K562 (cell line): Measurements from ENCODE around the gene ARHGAP26. TPM values are rescaled to one million over a fixed set of nuclear protein-coding genes. Genes with fewer than 3 reads are reported as not detected.
A peak's percentile ranks its signal among the peaks of the same experiment; 100 is the strongest.

Experiments used
- ATF2 ChIP-seq: sonication (generic); formaldehyde crosslinking; IDR thresholded peaks from 2 replicates; pipeline ENCODE4 v1.8.1; 2022; ENCODE audit warnings: missing genetic modification reagents
- BACH1 ChIP-seq: fragments of 200-800 bp; sonication (Bioruptor generic); IDR thresholded peaks from 2 replicates; pipeline ENCODE4 v1.6.1; 2016; ENCODE audit warnings: missing genetic modification characterization, missing compliant biosample characterization
- CBFA2T2 ChIP-seq: fragments of 450-650 bp; conservative IDR thresholded peaks from 2 replicates; pipeline ENCODE4 v1.6.1; 2017; ENCODE audit warnings: mild to moderate bottlenecking
- CBX3 ChIP-seq, 2 experiments: IDR thresholded peaks; 1 replicate in 1 of 2; 2 replicates in 1 of 2; pipeline ENCODE4 v1.6.1; 2012; ENCODE audit warnings: inconsistent platforms in 2 of 2, low read length in 2 of 2, borderline replicate concordance in 1 of 2, control low read depth in 1 of 2
- CEBPB ChIP-seq: fragments of 450-650 bp; IDR thresholded peaks from 2 replicates; pipeline ENCODE4 v1.6.1; 2016; ENCODE audit warnings: missing genetic modification characterization, missing compliant biosample characterization
- CEBPG ChIP-seq, 3 experiments: fragments of 200-800 bp in 1 of 3; sonication (Bioruptor generic) in 1 of 3; sonication (generic) in 1 of 3; formaldehyde crosslinking in 1 of 3; IDR thresholded peaks in 2 of 3; conservative IDR thresholded peaks in 1 of 3; 2 replicates each; pipeline versions ENCODE4 v1.6.1 to v1.8.0; 2016 to 2022; ENCODE audit warnings: missing compliant biosample characterization in 2 of 3, missing genetic modification characterization in 2 of 3, mild to moderate bottlenecking in 1 of 3, missing genetic modification reagents in 1 of 3
- CREM ChIP-seq: IDR thresholded peaks from 2 replicates; pipeline ENCODE4 v1.6.1; 2014; ENCODE audit warnings: antibody characterized with exemption, low read depth
- FOSL1 ChIP-seq: fragments of 200-800 bp; sonication (Bioruptor generic); conservative IDR thresholded peaks from 2 replicates; pipeline ENCODE4 v1.6.1; 2016; ENCODE audit warnings: missing genetic modification characterization, missing compliant biosample characterization
- GTF2B ChIP-seq: IDR thresholded peaks from 2 replicates; pipeline ENCODE4 v1.6.1; 2011; ENCODE audit not compliant: insufficient read length; ENCODE audit errors: extremely low read depth
- HDAC2 ChIP-seq: fragments of 450-650 bp; IDR thresholded peaks from 2 replicates; pipeline ENCODE4 v1.6.1; 2016; ENCODE audit warnings: mild to moderate bottlenecking
- MAZ ChIP-seq, 2 experiments: fragments of 450-650 bp in 1 of 2; sonication (generic) in 1 of 2; formaldehyde crosslinking; IDR thresholded peaks in 1 of 2; conservative IDR thresholded peaks in 1 of 2; 2 replicates each; pipeline versions ENCODE4 v1.4.0 to v1.5.0; 2020; ENCODE audit warnings: mild to moderate bottlenecking in 1 of 2, missing genetic modification reagents in 1 of 2
- MEF2A ChIP-seq: IDR thresholded peaks from 2 replicates; pipeline ENCODE4 v1.6.1; 2011; ENCODE audit warnings: low read depth, mild to moderate bottlenecking, low read length, moderate library complexity; ENCODE audit not compliant: control insufficient read depth
- NCOA6 ChIP-seq: fragments of 450-650 bp; IDR thresholded peaks from 2 replicates; pipeline ENCODE4 v1.6.1; 2017; ENCODE audit warnings: mild to moderate bottlenecking
- PCBP2 ChIP-seq: fragments of 200-400 bp; formaldehyde crosslinking; IDR thresholded peaks from 2 replicates; pipeline ENCODE4 v1.6.1; 2018; ENCODE audit warnings: low read length, low read depth, mild to moderate bottlenecking, moderate library complexity; ENCODE audit not compliant: poor library complexity, severe bottlenecking
- PHB2 ChIP-seq: fragments of 450-650 bp; IDR thresholded peaks from 2 replicates; pipeline ENCODE4 v1.6.1; 2017; ENCODE audit warnings: low read depth
- PHF21A ChIP-seq: fragments of 450-650 bp; IDR thresholded peaks from 2 replicates; pipeline ENCODE4 v1.6.1; 2017; ENCODE audit warnings: low read depth, borderline replicate concordance
- PKNOX1 ChIP-seq: fragments of 450-650 bp; IDR thresholded peaks from 2 replicates; pipeline ENCODE4 v1.6.1; 2016
- POLR2AphosphoS5 ChIP-seq: IDR thresholded peaks from 2 replicates; pipeline ENCODE4 v1.6.1; 2011; ENCODE audit warnings: mild to moderate bottlenecking, low read depth, low read length, moderate library complexity; ENCODE audit not compliant: control insufficient read depth, insufficient read depth
- PRDM10 ChIP-seq: fragments of 450-650 bp; IDR thresholded peaks from 2 replicates; pipeline ENCODE4 v1.6.1; 2018; ENCODE audit not compliant: partially characterized antibody
- ZNF232 ChIP-seq: sonication (generic); formaldehyde crosslinking; IDR thresholded peaks from 2 replicates; pipeline ENCODE4 v1.8.0; 2022; ENCODE audit warnings: mild to moderate bottlenecking, missing genetic modification reagents
- polyA plus RNA-seq, 8 experiments: library from polyadenylated mRNA; depleted of rRNA in 4 of 8; stranded (reverse) in 5 of 8; unstranded in 3 of 8; fragments of >200 nt; fragmentation: Nextera tagmentation in 2 of 8; fragmentation: Illumina TruSeq in 1 of 8; extraction: Ambion mirVana in 2 of 8; extraction: Trizol in 1 of 8; gene quantifications; 2 replicates each; pipeline versions ENCODE4 v1.2.1 to v1.2.3, GENCODE V29; 2011 to 2014; ENCODE audit warnings: inconsistent platforms in 1 of 8, missing spikeins in 1 of 8
- total RNA-seq, 7 experiments: library from RNA; depleted of rRNA in 6 of 7; stranded (reverse); fragments of >200 nt in 6 of 7; fragmentation: Illumina TruSeq in 2 of 7; extraction: Trizol in 2 of 7; gene quantifications; 2 replicates each; pipeline versions ENCODE4 v1.2.1 to v1.2.3, GENCODE V29; 2011 to 2021; ENCODE audit warnings: low replicate concordance in 1 of 7

The ARHGAP26 gene
- total and polyA plus RNA-seq, 9 of the 15 experiments (the other 6 are each of a cell fraction or from before 2014, with no cell fraction given): 0.13 to 1.1 (median 0.55) TPM

GRCh38 chr5:143248822-143249579, 478.8 kb downstream of the ARHGAP26 start (continued):
- TF ChIP-seq MEF2A (peak; percentile 79), PCBP2 (no peak), ZNF232 (CRISPR knock-in tag) (no peak), HDAC2 (0 out of 2 replicates have a peak, but pooled peaks have one; percentile 54), GTF2B (no peak), NCOA6 (no peak), CEBPB (peak; percentile 63; the same call in 1 of the 2 replicates), CBFA2T2 (peak; percentile 57), PKNOX1 (peak; percentile 62), ATF2 (CRISPR knock-in tag) (no peak), CEBPG (CRISPR knock-in tag; IDR thresholded peaks at IDR 0.05) (no peak), CEBPG (tag; conservative IDR thresholded peaks at IDR 0.05 in 1 of 2, IDR thresholded peaks at IDR 0.05 in 1 of 2) (peak; percentile 60 to 63), PHB2 (no peak), MAZ (CRISPR knock-in tag; conservative IDR thresholded peaks at IDR 0.05 in 1 of 2, IDR thresholded peaks at IDR 0.05 in 1 of 2) (0 out of 4 replicates have a peak, but pooled peaks of 1 of the 2 experiments have one; percentile 27), CREM (no peak), POLR2AphosphoS5 (0 out of 2 replicates have a peak, but pooled peaks have one; percentile 34), BACH1 (tag) (peak; percentile 97), CBX3 (IDR thresholded peaks at IDR 0.05; ENCODE audit: borderline replicate concordance in 1 of 2, low read length in 2 of 2) (peak in 1 of 2 experiments; percentile 36; a peak in 1 of 3 replicates), FOSL1 (tag) (peak; percentile 95), PHF21A (peak; percentile 52; the same call in 1 of the 2 replicates), PRDM10 (no peak)
